Spleen (tissue), 7 donors: Measurements from ENCODE around the gene ZCCHC12.

Experiments used
- POLR2A ChIP-seq, 3 donors: fragments of 450-650 bp; IDR thresholded peaks; one replicate each; pipeline ENCODE4 v1.5.1; 2017; ENCODE audit warnings: antibody characterized with exemption in 3 of 3, mild to moderate bottlenecking in 1 of 3
- TF ChIP-seq, protein P1 (sequence below), 11 experiments: fragments of 200-600 bp in 7 of 11; fragments of 450-650 bp in 4 of 11; sonication (generic) in 4 of 11; IDR thresholded peaks in 8 of 11; conservative IDR thresholded peaks in 3 of 11; 1 replicate in 7 of 11; 2 replicates in 4 of 11; pipeline versions ENCODE4 v1.4.0 to v1.8.0; 2016 to 2021; ENCODE audit warnings: antibody characterized with exemption in 11 of 11, inconsistent platforms in 4 of 11, mild to moderate bottlenecking in 1 of 11
- donor health status: DM: no; HTN: no; CAD: no; lungs with moderate emphysema.
- donor health status: DM: no; HTN: no; CAD: no.
- donor health status: DM: no; HTN: no; CAD: no.

GRCh38 chrX:118861338-118861737 lies 37.7 kb downstream of the ZCCHC12 start:
- TF ChIP-seq, protein P1, sequence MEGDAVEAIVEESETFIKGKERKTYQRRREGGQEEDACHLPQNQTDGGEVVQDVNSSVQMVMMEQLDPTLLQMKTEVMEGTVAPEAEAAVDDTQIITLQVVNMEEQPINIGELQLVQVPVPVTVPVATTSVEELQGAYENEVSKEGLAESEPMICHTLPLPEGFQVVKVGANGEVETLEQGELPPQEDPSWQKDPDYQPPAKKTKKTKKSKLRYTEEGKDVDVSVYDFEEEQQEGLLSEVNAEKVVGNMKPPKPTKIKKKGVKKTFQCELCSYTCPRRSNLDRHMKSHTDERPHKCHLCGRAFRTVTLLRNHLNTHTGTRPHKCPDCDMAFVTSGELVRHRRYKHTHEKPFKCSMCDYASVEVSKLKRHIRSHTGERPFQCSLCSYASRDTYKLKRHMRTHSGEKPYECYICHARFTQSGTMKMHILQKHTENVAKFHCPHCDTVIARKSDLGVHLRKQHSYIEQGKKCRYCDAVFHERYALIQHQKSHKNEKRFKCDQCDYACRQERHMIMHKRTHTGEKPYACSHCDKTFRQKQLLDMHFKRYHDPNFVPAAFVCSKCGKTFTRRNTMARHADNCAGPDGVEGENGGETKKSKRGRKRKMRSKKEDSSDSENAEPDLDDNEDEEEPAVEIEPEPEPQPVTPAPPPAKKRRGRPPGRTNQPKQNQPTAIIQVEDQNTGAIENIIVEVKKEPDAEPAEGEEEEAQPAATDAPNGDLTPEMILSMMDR (IDR thresholded peaks at IDR 0.05 in 8 of 11, conservative IDR thresholded peaks at IDR 0.05 in 3 of 11): no peak
- TF ChIP-seq POLR2A (IDR thresholded peaks at IDR 0.05): no peak
